ENCODE measurements around the gene MBLAC1. TPM values are rescaled to one million over a fixed set of nuclear protein-coding genes. Genes with fewer than 3 reads are reported as not detected.

Gene MBLAC1
- total and polyA plus RNA-seq, 2 of the 4 experiments (the other 2 are of a cell fraction): 0.72 to 1.4 TPM

DNA sequence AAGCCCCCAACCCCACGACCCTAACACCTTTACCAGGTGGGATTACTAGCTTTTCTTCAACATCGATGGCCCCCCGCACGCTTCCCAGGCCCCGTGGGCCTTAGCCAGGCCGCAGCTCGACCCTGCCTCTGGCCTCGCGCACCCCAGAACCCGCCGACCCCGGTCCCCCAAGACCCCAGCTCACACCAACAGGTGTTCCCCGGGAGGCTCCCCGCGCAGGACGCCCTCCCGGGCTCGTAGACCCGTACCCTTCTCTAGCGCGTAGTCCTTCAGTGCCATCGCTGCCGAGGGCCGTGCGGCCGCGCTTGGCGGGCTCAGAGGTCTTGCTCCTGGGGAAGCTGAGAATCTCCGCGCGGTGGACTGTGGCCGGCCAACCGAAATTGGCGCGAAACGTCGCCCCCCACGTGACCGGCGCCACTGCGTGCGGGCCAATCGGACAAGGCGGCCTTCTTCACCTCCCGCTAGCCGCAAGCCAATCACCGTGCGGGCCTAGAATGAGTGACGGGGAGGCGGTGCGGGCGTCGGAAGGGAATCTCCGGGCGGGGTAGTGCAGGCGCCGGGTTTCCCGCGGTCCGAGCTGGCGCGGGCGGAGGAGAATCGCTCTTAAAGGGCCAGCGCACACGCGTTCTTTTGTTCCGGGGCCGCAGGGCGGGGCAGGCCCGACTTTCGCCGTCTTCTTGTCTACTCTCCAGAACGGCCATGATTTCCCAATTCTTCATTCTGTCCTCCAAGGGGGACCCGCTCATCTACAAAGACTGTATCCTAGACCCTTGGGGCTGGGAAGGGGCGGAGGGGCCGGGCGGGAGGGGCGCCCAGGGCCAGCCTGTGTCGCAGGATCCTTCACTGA, 25.5 kb upstream of the MBLAC1 start, which contains the start of the genes AP4M1 and MCM7:
Gene AP4M1, plus strand, starts transcription at position 628 of the 847 bp plus-strand sequence. Its CDS starts 72 bp downstream, at position 700.
Gene MCM7, minus strand, starts transcription at position 382 of the 847 bp plus-strand sequence. Its CDS starts 103 bp downstream, at position 279.
- in situ Hi-C loops (cut with MboI; ENCODE audit: low sequenced_read_pairs) (no loop called here), dilution Hi-C loops (cut with HindIII; ENCODE audit: low sequenced_read_pairs, unreplicated experiment) (no loop called here), intact Hi-C loops (cut with micrococcal nuclease) (loop anchor here (2.0 kb wide), 1 partner anchor 18 kb away; the partner anchor contains the start of genes CNPY4 and TAF6)
- Histone ChIP-seq H2BK20ac (ENCODE audit: low read depth, low read length) (peak within 1 kb of the TSS; percentile 80; the same call in 1 of the 2 replicates), H3K9me3 (ENCODE audit: control insufficient read depth, insufficient read depth, low read length) (no peaks in the 10 kb centered on the region), H3K4ac (ENCODE audit: low read depth, low read length) (peak within 1 kb of the TSS; percentile 96), H2BK15ac (ENCODE audit: low read depth, low read length) (peak within 1 kb of the TSS; percentile 81; the same call in 2 of the 3 replicates), H3K27me3 (ENCODE audit: control insufficient read depth, insufficient read depth, low read length) (no peaks in the 10 kb centered on the region), H3K18ac (ENCODE audit: low read depth, low read length) (no peak within 1 kb of the TSS; the same call in 1 of the 2 replicates), H2BK120ac (ENCODE audit: low read depth, low read length) (peak within 1 kb of the TSS; percentile 88), H3K36me3 (ENCODE audit: control insufficient read depth, insufficient read depth, low read length) (peaks cover 46% of the 10 kb centered on the region), H3K56ac (ENCODE audit: extremely low read depth, insufficient read depth, low read length) (peak within 1 kb of the TSS; percentile 62; the same call in 1 of the 2 replicates), H2AFZ (replicated peaks; ENCODE audit: low read length, poor library complexity) (peak within 1 kb of the TSS; percentile 94), H4K5ac (ENCODE audit: low read depth, low read length) (peak within 1 kb of the TSS; percentile 27), H3K9ac (ENCODE audit: low read depth, low read length) (peak within 1 kb of the TSS; percentile 75), H4K20me1 (ENCODE audit: insufficient read depth, low read length) (peaks cover 7% of the 10 kb centered on the region; the same call in 1 of the 2 replicates), H3K79me1 (ENCODE audit: low read depth in 1 of 2, low read length in 2 of 2) (peaks cover 28 to 57% of the 10 kb centered on the region in 2 experiments), H3K27ac (ENCODE audit: insufficient read depth, low read length) (peak within 1 kb of the TSS; percentile 80), H4K91ac (ENCODE audit: insufficient read depth, low read depth, low read length) (peak within 1 kb of the TSS; percentile 90), H3K9me1 (ENCODE audit: insufficient read depth, low read length) (peaks cover 5% of the 10 kb centered on the region; the same call in 1 of the 2 replicates), H2AK9ac (replicated peaks; ENCODE audit: low read depth, low read length, poor library complexity) (peak within 1 kb of the TSS; percentile 98), H2BK5ac (ENCODE audit: low read depth, low read length, poor library complexity, severe bottlenecking) (peak within 1 kb of the TSS; percentile 58), H3K4me3 (ENCODE audit: insufficient read depth, low read depth, low read length) (peak within 1 kb of the TSS; percentile 54), H3K14ac (replicated peaks; ENCODE audit: low read depth, low read length) (peak within 1 kb of the TSS; percentile 92), H3K23ac (ENCODE audit: low read depth, low read length) (peak within 1 kb of the TSS; percentile 91), H3K4me2 (ENCODE audit: low read depth, low read length) (peak within 1 kb of the TSS; percentile 87), H4K8ac (ENCODE audit: low read depth in 2 of 2, low read length in 2 of 2) (peak within 1 kb of the TSS; percentile 67 to 96; a peak in 3 of 4 replicates), H3K4me1 (ENCODE audit: control insufficient read depth, insufficient read depth, low read length) (peaks cover 15% of the 10 kb centered on the region), H2AK5ac (ENCODE audit: low read depth, low read length) (peak within 1 kb of the TSS; percentile 97)
- WGBS, 2 experiments (ENCODE audit: extremely low coverage in 2 of 2, insufficient read length in 1 of 2): 0% methylated on average over 17 of the region's 80 CpGs; no CpG with 5 or more reads in 1 of the 2 experiments
- BruUV-seq (replicated peaks): no TSS peak
- POLR2A ChIA-PET (ENCODE audit: unreplicated experiment): interaction anchor here (0.8 to 1.7 kb wide), 2 partner anchors 14 to 20 kb away, joined by 3 to 6 read pairs; no protein-coding TSS in a partner anchor
- ATAC-seq (ENCODE audit: low read depth) (peak; percentile 80), DNase-seq (peak; percentile 99)
- CTCF ChIA-PET: interaction anchor here (1.3 kb wide), 1 partner anchor 11 kb away, joined by 5 read pairs; no protein-coding TSS in a partner anchor
- TF ChIP-seq SMC3 (IDR thresholded peaks at IDR 0.05; ENCODE audit: low read depth, low read length): no peak
- peak; percentile 88 for TF ChIP-seq MAZ (IDR thresholded peaks at IDR 0.05; ENCODE audit: borderline replicate concordance, low read depth, low read length)
- TF ChIP-seq, protein P1, sequence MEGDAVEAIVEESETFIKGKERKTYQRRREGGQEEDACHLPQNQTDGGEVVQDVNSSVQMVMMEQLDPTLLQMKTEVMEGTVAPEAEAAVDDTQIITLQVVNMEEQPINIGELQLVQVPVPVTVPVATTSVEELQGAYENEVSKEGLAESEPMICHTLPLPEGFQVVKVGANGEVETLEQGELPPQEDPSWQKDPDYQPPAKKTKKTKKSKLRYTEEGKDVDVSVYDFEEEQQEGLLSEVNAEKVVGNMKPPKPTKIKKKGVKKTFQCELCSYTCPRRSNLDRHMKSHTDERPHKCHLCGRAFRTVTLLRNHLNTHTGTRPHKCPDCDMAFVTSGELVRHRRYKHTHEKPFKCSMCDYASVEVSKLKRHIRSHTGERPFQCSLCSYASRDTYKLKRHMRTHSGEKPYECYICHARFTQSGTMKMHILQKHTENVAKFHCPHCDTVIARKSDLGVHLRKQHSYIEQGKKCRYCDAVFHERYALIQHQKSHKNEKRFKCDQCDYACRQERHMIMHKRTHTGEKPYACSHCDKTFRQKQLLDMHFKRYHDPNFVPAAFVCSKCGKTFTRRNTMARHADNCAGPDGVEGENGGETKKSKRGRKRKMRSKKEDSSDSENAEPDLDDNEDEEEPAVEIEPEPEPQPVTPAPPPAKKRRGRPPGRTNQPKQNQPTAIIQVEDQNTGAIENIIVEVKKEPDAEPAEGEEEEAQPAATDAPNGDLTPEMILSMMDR (conservative IDR thresholded peaks at IDR 0.05; ENCODE audit: low read depth, low read length): no peak
- TF ChIP-seq FOS (IDR thresholded peaks at IDR 0.05; ENCODE audit: low read depth, low read length): peak; percentile 35; the same call in 1 of the 2 replicates
- TF ChIP-seq POLR2A (IDR thresholded peaks at IDR 0.05; ENCODE audit: low read depth, low read length): peak; percentile 76
- TF ChIP-seq BHLHE40 (IDR thresholded peaks at IDR 0.05; ENCODE audit: low read depth, low read length): peak; percentile 27; the same call in 1 of the 2 replicates
- TF ChIP-seq, protein P2, sequence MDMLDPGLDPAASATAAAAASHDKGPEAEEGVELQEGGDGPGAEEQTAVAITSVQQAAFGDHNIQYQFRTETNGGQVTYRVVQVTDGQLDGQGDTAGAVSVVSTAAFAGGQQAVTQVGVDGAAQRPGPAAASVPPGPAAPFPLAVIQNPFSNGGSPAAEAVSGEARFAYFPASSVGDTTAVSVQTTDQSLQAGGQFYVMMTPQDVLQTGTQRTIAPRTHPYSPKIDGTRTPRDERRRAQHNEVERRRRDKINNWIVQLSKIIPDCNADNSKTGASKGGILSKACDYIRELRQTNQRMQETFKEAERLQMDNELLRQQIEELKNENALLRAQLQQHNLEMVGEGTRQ (IDR thresholded peaks at IDR 0.05; ENCODE audit: low read depth, low read length): peak; percentile 99
- TF ChIP-seq MXI1 (IDR thresholded peaks at IDR 0.05; ENCODE audit: borderline replicate concordance, low read depth, low read length): peak; percentile 90
- TF ChIP-seq CEBPB (IDR thresholded peaks at IDR 0.05; ENCODE audit: low read depth, low read length): peak; percentile 48
- no peak for TF ChIP-seq NFE2L2 (IDR thresholded peaks at IDR 0.05; ENCODE audit: low read depth, low read length)
